ENCODE measurements around the gene MSANTD1.

The MSANTD1 gene

GRCh38 chr4:3234171-3235029 lies 14.6 kb upstream of the MSANTD1 start:
- no peak for DNase-seq

GRCh38 chr4:3235030-3235345 lies 14.0 kb upstream of the MSANTD1 start:
- DNase-seq: no peak

- DNase-seq: no peak
Measured at GRCh38 chr4:3235581-3235980, 13.4 kb upstream of the MSANTD1 start.

GRCh38 chr4:3236326-3236878 lies 12.6 kb upstream of the MSANTD1 start:
- no peak for DNase-seq

- DNase-seq: no peak
Measured at GRCh38 chr4:3237266-3237665, 11.7 kb upstream of the MSANTD1 start.

GRCh38 chr4:3237712-3238560 lies 11.0 kb upstream of the MSANTD1 start:
- DNase-seq: no peak

- no peak for DNase-seq
Measured at GRCh38 chr4:3238721-3239120, 10.2 kb upstream of the MSANTD1 start.

- no peak for DNase-seq
Measured at GRCh38 chr4:3239303-3239702, 9.7 kb upstream of the MSANTD1 start.

GRCh38 chr4:3239998-3240920 lies 8.7 kb upstream of the MSANTD1 start:
- no peak for DNase-seq

GRCh38 chr4:3240936-3241522 lies 7.9 kb upstream of the MSANTD1 start:
- no peak for DNase-seq

- no peak for DNase-seq
Measured at GRCh38 chr4:3241898-3242524, 6.9 kb upstream of the MSANTD1 start.

GRCh38 chr4:3243136-3243780 lies 5.7 kb upstream of the MSANTD1 start:
- no peak for DNase-seq

- DNase-seq: no peak
Measured at GRCh38 chr4:3244002-3244401, 5.0 kb upstream of the MSANTD1 start.

GRCh38 chr4:3244747-3245146 lies 4.2 kb upstream of the MSANTD1 start:
- DNase-seq: no peak

- DNase-seq: no peak
Measured at GRCh38 chr4:3245676-3246075, 3.3 kb upstream of the MSANTD1 start.

- DNase-seq: no peak
Measured at GRCh38 chr4:3246458-3247398, 2.2 kb upstream of the MSANTD1 start.

- no peak for DNase-seq
Measured at GRCh38 chr4:3247399-3248177, 1.4 kb upstream of the MSANTD1 start.

GRCh38 chr4:3248178-3248480 lies 830 bp upstream of the MSANTD1 start:
- no peak for DNase-seq

- no peak for DNase-seq
Measured at GRCh38 chr4:3249711-3250437, 915 bp downstream of the MSANTD1 start.

Data from activated CD4-positive, alpha-beta T cell treated with anti-CD3 and anti-CD28 coated beads, Interleukin-2, amount 50 U/mL, for 16 hours (primary cell).